ENCODE results near the gene GEMIN4.

GEMIN4 gene

GRCh38 chr17:697682-698081 lies 54.4 kb downstream of the GEMIN4 start:
- DNase-seq = no peak

- DNase-seq = no peak
These were observed 55.7 kb downstream of the GEMIN4 start for GRCh38 chr17:696369-696768.
